HG03432 (cell line): ENCODE results near the gene C12orf56.
"Not testable (repeated sequence)": the region's sequence is repeated elsewhere in the genome, so short reads cannot be mapped to it uniquely, and the experiment has no call there.

Experiments used
- ATAC-seq: cut with Tn5 transposase; IDR thresholded peaks from one replicate; pipeline ENCODE4 v1.9.1; 2021; ENCODE audit warnings: mild to moderate bottlenecking, moderate library complexity; ENCODE audit not compliant: unreplicated experiment

Gene C12orf56

DNA sequence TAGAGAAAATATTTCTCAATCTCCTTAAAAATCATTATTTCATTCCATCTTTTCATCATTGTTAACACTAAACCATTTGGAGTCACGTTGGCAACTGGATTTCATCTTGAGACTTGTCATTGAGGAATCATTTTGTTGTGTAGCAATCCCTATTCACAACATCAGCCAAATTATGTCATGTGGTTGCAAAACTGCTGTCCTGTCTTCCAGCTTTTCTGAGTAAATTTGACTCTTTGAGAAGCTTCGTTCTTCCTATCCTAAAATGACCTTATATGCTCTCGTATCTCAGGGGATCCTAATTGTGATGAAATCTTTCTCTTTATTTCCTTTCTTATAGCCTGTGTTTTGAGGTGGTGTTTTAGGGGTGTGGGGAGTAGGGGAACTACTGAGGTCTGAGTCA lies 137.9 kb downstream of the C12orf56 start:
- no peak for ATAC-seq

DNA sequence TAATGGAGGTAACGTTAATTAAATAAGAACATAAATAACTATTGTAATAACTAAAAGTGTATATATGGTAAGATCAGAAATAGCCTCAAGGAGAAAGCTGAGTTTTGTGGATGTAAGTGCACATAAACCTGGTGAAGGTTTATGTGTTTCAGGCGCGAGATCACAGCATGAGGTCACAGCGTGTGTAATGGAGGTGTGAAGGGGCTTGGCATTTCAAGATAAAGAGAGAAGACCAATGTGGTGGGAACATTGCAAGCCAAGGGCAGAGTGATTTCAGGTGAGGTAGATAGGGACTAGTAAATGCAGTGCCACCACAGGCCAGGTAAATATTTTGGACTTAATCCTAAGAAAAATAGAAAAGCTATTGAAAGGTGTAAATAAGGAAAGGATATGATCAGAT lies 146.7 kb downstream of the C12orf56 start:
- ATAC-seq = no peak

- no peak for ATAC-seq
These were observed 149.8 kb downstream of the C12orf56 start for GRCh38 chr12:64240781-64241180.

DNA sequence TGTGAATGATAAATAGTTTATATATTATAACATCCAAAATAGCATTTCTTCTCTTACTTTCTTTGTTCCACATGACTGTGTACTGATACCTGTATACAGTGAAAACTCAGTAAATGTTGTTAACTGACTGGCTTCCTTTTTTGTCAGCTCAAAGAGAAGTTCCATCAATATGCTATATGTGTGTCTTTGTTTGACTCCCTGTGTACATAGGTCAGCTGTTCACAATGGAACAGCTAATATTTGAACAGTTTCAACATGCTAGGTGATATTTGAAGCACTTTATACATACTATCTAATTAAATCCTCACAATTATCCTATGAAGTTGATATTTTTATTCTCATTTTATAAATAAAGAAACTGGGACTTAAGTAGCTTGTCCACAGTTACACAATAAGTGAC lies 153.2 kb downstream of the C12orf56 start:
- no peak for ATAC-seq

DNA sequence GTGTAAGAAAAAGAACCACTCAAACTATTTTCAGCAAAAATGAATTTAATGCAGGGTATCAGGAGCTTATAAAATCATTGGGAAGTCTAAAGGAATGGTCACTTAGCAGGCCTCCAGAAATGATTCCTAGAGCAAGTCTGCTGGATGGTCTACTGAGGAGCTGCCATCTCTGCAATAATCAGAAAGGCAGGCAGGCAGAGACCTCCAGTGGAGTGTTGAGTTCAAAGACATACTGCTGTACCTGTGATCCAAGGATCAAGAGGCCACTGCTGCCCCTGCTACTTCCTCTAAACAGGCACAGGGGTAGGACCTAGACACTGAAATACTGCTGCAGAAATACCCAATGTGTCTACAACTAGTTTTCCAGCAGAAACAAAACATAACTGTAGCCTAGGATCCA lies 154.0 kb downstream of the C12orf56 start:
- ATAC-seq = no peak

GRCh38 chr12:64232196-64232595 lies 158.4 kb downstream of the C12orf56 start:
- no peak for ATAC-seq

DNA sequence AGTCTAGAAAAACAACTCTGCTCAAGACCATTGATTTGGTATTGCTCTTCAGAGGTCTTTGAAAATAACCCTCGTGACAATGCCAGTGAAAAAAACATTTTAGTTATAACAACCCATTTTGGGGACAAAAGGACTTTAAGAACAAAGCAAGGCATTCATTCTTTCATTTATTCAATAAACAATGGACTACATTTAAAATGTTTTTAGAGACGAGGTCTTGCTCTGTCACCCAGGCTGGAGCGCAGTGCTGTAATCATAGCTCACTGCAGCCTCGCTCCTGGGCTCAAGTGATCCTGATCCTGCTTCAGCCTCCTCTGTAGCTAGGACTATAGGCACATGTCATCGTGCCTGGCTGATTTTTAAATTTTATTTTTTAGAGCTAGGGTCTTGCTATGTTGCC lies 160.8 kb downstream of the C12orf56 start:
- ATAC-seq = no peak

- no peak for ATAC-seq
These were observed 161.3 kb downstream of the C12orf56 start for GRCh38 chr12:64229240-64229639.

DNA sequence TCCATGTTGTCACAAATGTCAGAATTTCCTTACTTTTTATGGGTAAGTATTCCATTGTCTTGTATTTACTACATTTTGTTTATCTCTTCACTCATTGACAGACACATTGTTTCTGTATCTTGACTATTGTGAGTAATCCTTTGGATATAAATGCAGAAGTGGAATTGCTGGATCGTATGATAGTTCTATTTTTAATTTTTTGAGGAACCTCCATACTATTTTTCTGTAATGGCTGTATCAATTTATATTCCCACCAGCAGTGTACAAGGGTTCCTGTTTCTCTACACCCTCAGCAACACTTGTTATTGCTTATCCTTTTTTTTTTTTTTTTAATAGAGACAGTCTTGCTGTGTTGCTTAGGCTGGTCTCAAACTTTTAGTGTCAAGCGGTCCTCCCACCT lies 164.9 kb downstream of the C12orf56 start:
- no peak for ATAC-seq

GRCh38 chr12:64222009-64222765 lies 168.4 kb downstream of the C12orf56 start, which contains the start of gene KICS2:
Gene KICS2 (minus strand): TSS chr12:64222296. CDS start chr12:64222237, 59 bp downstream.
- peak; percentile 97 for ATAC-seq

- peak; percentile 32 for ATAC-seq
These were observed 168.9 kb downstream of the C12orf56 start for GRCh38 chr12:64221651-64222008.

DNA sequence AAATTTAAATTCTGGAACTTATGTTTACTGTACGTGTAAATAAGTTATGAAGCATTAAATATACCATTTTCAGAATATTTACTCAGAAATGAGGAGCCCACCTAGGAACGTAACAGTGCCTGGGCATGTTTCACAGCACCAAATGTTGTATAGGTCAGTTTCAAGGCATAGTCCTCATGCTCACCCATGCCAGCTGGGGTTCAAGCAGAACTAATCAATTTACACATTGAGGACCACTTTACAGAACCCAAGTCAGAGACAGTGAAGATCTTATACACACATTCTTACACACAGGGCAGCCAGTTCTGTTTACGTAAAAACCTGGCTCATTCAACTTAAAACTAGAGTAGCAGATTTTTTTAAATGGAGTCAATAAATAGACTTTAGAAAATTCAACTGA lies 170.5 kb downstream of the C12orf56 start:
- no peak for ATAC-seq

DNA sequence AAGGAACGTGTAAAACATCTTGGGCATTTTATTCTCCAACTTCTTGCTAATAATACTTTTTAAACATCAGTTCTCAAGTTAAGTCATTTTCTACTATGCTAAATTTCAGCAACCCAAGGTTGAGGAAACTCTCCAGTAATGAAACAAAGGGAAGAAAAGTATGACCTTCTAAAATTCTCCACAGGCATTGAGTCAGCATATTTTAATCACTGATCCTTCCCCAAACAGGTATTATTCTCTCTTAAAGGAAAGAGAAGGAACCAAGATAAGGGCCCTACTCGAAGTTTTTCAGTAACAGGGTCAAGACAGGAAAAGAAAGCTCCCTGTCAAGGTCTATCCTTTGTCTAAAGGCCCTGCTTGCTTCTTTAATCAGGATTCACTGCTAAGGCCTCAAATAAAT lies 171.4 kb downstream of the C12orf56 start:
- ATAC-seq = no peak

- ATAC-seq = no peak
These were observed 172.0 kb downstream of the C12orf56 start for GRCh38 chr12:64218597-64218996.

DNA sequence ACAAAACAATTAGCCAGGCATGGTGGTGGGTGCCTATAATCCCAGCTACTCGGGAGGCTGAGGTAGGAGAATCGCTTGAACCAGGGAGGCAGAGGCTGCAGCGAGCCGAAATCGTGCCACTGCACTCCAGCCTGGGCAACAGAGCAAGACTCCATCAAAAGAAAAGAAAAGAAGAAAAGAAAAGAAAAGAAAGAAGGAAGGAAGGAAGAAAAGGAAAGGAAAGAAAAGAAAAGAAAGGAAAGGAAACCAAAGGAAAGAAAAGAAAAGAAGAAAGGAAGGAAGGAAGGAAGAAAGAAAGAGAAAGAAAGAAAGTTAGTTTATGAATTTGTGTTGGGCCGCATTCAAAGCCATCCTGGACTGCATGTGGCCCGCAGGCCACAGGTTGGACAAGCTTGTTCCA lies 172.9 kb downstream of the C12orf56 start:
- not testable (repeated sequence) for ATAC-seq

GRCh38 chr12:64216239-64216638 lies 174.3 kb downstream of the C12orf56 start:
- no peak for ATAC-seq
